HEK293 (cell line): ENCODE results near the gene INTS15.

Experiments
- CTCF ChIA-PET: fragments of 350-600 bp; formaldehyde crosslinking; extraction: SDS; loops from one replicate; lab custom pipeline; 2021; ENCODE audit warnings: antibody characterized with exemption; lab: Yijun Ruan, JAX
- POLR2A ChIA-PET: fragments of 300-600 bp; formaldehyde crosslinking; extraction: SDS; loops from one replicate; lab custom pipeline; 2020; ENCODE audit warnings: antibody characterized with exemption, inconsistent platforms; lab: Yijun Ruan, JAX
- H3K27ac ChIP-seq: fragments of 200-500 bp; sonication (Bioruptor generic); 2 replicates; pipeline ENCODE4 v1.5.1; 2014; ENCODE audit warnings: low read depth, low read length, control low read depth, inconsistent platforms; ENCODE audit errors: extremely low read depth
- H3K36me3 ChIP-seq, 2 experiments: fragments of 200-500 bp in 1 of 2; sonication (Bioruptor generic) in 1 of 2; 1 replicate in 1 of 2; 2 replicates in 1 of 2; pipeline ENCODE4 v1.5.1; 2014 to 2017; ENCODE audit warnings: inconsistent platforms in 2 of 2, low read length in 2 of 2; ENCODE audit not compliant: control insufficient read depth in 2 of 2, insufficient read depth in 1 of 2
- H3K4me1 ChIP-seq: fragments of 200-500 bp; sonication (Bioruptor generic); 2 replicates; pipeline ENCODE4 v1.5.1; 2014; ENCODE audit warnings: mild to moderate bottlenecking, low read length, inconsistent platforms; ENCODE audit not compliant: control insufficient read depth, insufficient read depth
- H3K4me3 ChIP-seq: 2 replicates; pipeline ENCODE4 v1.5.1; 2011; ENCODE audit warnings: low read depth, mild to moderate bottlenecking, control low read depth, low read length, moderate library complexity
- H3K9me3 ChIP-seq: fragments of 200-500 bp; sonication (Bioruptor generic); 2 replicates; pipeline ENCODE4 v1.5.1; 2014; ENCODE audit warnings: low read depth, low read length, inconsistent platforms; ENCODE audit not compliant: control insufficient read depth, insufficient read depth
- BCL11B ChIP-seq: fragments of 450-650 bp; formaldehyde crosslinking; IDR thresholded peaks from 2 replicates; pipeline ENCODE4 v1.5.1; 2016; ENCODE audit warnings: low read depth, missing biosample characterization, missing genetic modification characterization
- GLI4 ChIP-seq: fragments of 450-650 bp; formaldehyde crosslinking; IDR thresholded peaks from 2 replicates; pipeline ENCODE4 v1.5.1; 2016; ENCODE audit warnings: missing biosample characterization, missing genetic modification characterization
- GLIS1 ChIP-seq: fragments of 450-650 bp; formaldehyde crosslinking; IDR thresholded peaks from 2 replicates; pipeline ENCODE4 v1.5.1; 2016; ENCODE audit warnings: missing biosample characterization, missing genetic modification characterization
- HOXA7 ChIP-seq: sonication (generic); formaldehyde crosslinking; IDR thresholded peaks from 2 replicates; pipeline ENCODE4 v1.8.1; 2022; ENCODE audit warnings: missing genetic modification reagents, borderline replicate concordance
- KLF10 ChIP-seq: fragments of 450-650 bp; IDR thresholded peaks from 2 replicates; pipeline ENCODE4 v1.5.1; 2018; ENCODE audit warnings: missing biosample characterization, mild to moderate bottlenecking, missing genetic modification characterization
- KLF9 ChIP-seq: fragments of 450-650 bp; formaldehyde crosslinking; IDR thresholded peaks from 2 replicates; pipeline ENCODE4 v1.5.1; 2016; ENCODE audit warnings: missing biosample characterization, missing genetic modification characterization, low read depth
- SALL2 ChIP-seq: fragments of 450-650 bp; formaldehyde crosslinking; IDR thresholded peaks from 2 replicates; pipeline ENCODE4 v1.5.0; 2017; ENCODE audit warnings: missing biosample characterization, mild to moderate bottlenecking, missing genetic modification characterization, borderline replicate concordance
- YY2 ChIP-seq: fragments of 450-650 bp; formaldehyde crosslinking; IDR thresholded peaks from 2 replicates; pipeline ENCODE4 v1.5.1; 2016; ENCODE audit warnings: missing biosample characterization, missing genetic modification characterization
- ZBTB20 ChIP-seq: fragments of 450-650 bp; formaldehyde crosslinking; IDR thresholded peaks from 2 replicates; pipeline ENCODE4 v1.5.1; 2016; ENCODE audit warnings: missing biosample characterization, missing genetic modification characterization
- ZBTB21 ChIP-seq: fragments of 450-650 bp; formaldehyde crosslinking; IDR thresholded peaks from 2 replicates; pipeline ENCODE4 v1.5.1; 2017; ENCODE audit warnings: missing biosample characterization, missing genetic modification characterization
- ZFP41 ChIP-seq: fragments of 450-650 bp; formaldehyde crosslinking; IDR thresholded peaks from 2 replicates; pipeline ENCODE4 v1.5.1; 2016; ENCODE audit warnings: missing biosample characterization, missing genetic modification characterization, borderline replicate concordance
- ZFP69B ChIP-seq: fragments of 450-650 bp; formaldehyde crosslinking; IDR thresholded peaks from 2 replicates; pipeline ENCODE4 v1.5.1; 2016; ENCODE audit warnings: missing biosample characterization, missing genetic modification characterization
- ZNF138 ChIP-seq: fragments of 450-650 bp; formaldehyde crosslinking; IDR thresholded peaks from 2 replicates; pipeline ENCODE4 v1.5.1; 2016; ENCODE audit warnings: missing biosample characterization, missing genetic modification characterization, borderline replicate concordance
- ZNF140 ChIP-seq: fragments of 450-650 bp; formaldehyde crosslinking; IDR thresholded peaks from 2 replicates; pipeline ENCODE4 v1.5.1; 2016; ENCODE audit warnings: missing biosample characterization, missing genetic modification characterization
- ZNF155 ChIP-seq: fragments of 450-650 bp; formaldehyde crosslinking; IDR thresholded peaks from 2 replicates; pipeline ENCODE4 v1.5.1; 2016; ENCODE audit warnings: missing biosample characterization, missing genetic modification characterization
- ZNF16 ChIP-seq: fragments of 450-650 bp; formaldehyde crosslinking; IDR thresholded peaks from 2 replicates; pipeline ENCODE4 v1.5.1; 2016; ENCODE audit warnings: low read depth, missing biosample characterization, missing genetic modification characterization
- ZNF184 ChIP-seq: fragments of 450-650 bp; IDR thresholded peaks from 2 replicates; pipeline ENCODE4 v1.5.1; 2018; ENCODE audit warnings: missing biosample characterization, mild to moderate bottlenecking, missing genetic modification characterization
- ZNF223 ChIP-seq: fragments of 450-650 bp; formaldehyde crosslinking; IDR thresholded peaks from 2 replicates; pipeline ENCODE4 v1.5.1; 2016; ENCODE audit warnings: missing biosample characterization, missing genetic modification characterization
- ZNF248 ChIP-seq: fragments of 450-650 bp; formaldehyde crosslinking; IDR thresholded peaks from 2 replicates; pipeline ENCODE4 v1.5.1; 2017; ENCODE audit warnings: missing biosample characterization, missing genetic modification characterization
- ZNF311 ChIP-seq: fragments of 450-650 bp; formaldehyde crosslinking; IDR thresholded peaks from 2 replicates; pipeline ENCODE4 v1.5.1; 2017; ENCODE audit warnings: missing biosample characterization, missing genetic modification characterization, borderline replicate concordance
- ZNF324 ChIP-seq: fragments of 450-650 bp; formaldehyde crosslinking; IDR thresholded peaks from 2 replicates; pipeline ENCODE4 v1.5.1; 2016; ENCODE audit warnings: missing biosample characterization, missing genetic modification characterization
- ZNF335 ChIP-seq: fragments of 450-650 bp; formaldehyde crosslinking; conservative IDR thresholded peaks from 2 replicates; pipeline ENCODE4 v1.5.1; 2016; ENCODE audit warnings: missing biosample characterization, missing genetic modification characterization
- ZNF350 ChIP-seq: fragments of 450-650 bp; formaldehyde crosslinking; IDR thresholded peaks from 2 replicates; pipeline ENCODE4 v1.5.0; 2017; ENCODE audit warnings: missing biosample characterization, mild to moderate bottlenecking, missing genetic modification characterization
- ZNF391 ChIP-seq: fragments of 450-650 bp; formaldehyde crosslinking; IDR thresholded peaks from 2 replicates; pipeline ENCODE4 v1.5.1; 2016; ENCODE audit warnings: low read depth, missing biosample characterization, missing genetic modification characterization, borderline replicate concordance
- ZNF433 ChIP-seq: fragments of 450-650 bp; formaldehyde crosslinking; IDR thresholded peaks from 2 replicates; pipeline ENCODE4 v1.5.1; 2016; ENCODE audit warnings: missing biosample characterization, missing genetic modification characterization, low read depth
- ZNF514 ChIP-seq: fragments of 450-650 bp; formaldehyde crosslinking; IDR thresholded peaks from 2 replicates; pipeline ENCODE4 v1.5.1; 2016; ENCODE audit warnings: missing biosample characterization, missing genetic modification characterization
- ZNF521 ChIP-seq: fragments of 450-650 bp; formaldehyde crosslinking; IDR thresholded peaks from 2 replicates; pipeline ENCODE4 v1.5.1; 2017; ENCODE audit warnings: missing biosample characterization, mild to moderate bottlenecking, missing genetic modification characterization
- ZNF530 ChIP-seq: fragments of 450-650 bp; formaldehyde crosslinking; IDR thresholded peaks from 2 replicates; pipeline ENCODE4 v1.5.1; 2016; ENCODE audit warnings: low read depth, missing biosample characterization, missing genetic modification characterization
- ZNF585B ChIP-seq: fragments of 450-650 bp; formaldehyde crosslinking; IDR thresholded peaks from 2 replicates; pipeline ENCODE4 v1.5.1; 2016; ENCODE audit warnings: missing biosample characterization, missing genetic modification characterization
- ZNF600 ChIP-seq: fragments of 450-650 bp; formaldehyde crosslinking; IDR thresholded peaks from 2 replicates; pipeline ENCODE4 v1.5.1; 2016; ENCODE audit warnings: missing biosample characterization, missing genetic modification characterization
- ZNF623 ChIP-seq: fragments of 450-650 bp; formaldehyde crosslinking; IDR thresholded peaks from 2 replicates; pipeline ENCODE4 v1.5.1; 2016; ENCODE audit warnings: missing biosample characterization, missing genetic modification characterization
- ZNF624 ChIP-seq: fragments of 450-650 bp; formaldehyde crosslinking; IDR thresholded peaks from 2 replicates; pipeline ENCODE4 v1.5.1; 2017; ENCODE audit warnings: missing biosample characterization, missing genetic modification characterization
- ZNF747 ChIP-seq: fragments of 450-650 bp; formaldehyde crosslinking; IDR thresholded peaks from 2 replicates; pipeline ENCODE4 v1.5.1; 2016; ENCODE audit warnings: missing biosample characterization, missing genetic modification characterization
- ZXDB ChIP-seq: fragments of 450-650 bp; formaldehyde crosslinking; IDR thresholded peaks from 2 replicates; pipeline ENCODE4 v1.5.1; 2016; ENCODE audit warnings: missing biosample characterization, missing genetic modification characterization
- TF ChIP-seq, protein P1 (sequence below): IDR thresholded peaks from 2 replicates; pipeline ENCODE4 v1.6.1; 2011; ENCODE audit warnings: mild to moderate bottlenecking, low read depth, low read length, borderline replicate concordance
- TF ChIP-seq, protein P2 (sequence below): fragments of 450-650 bp; formaldehyde crosslinking; IDR thresholded peaks from 2 replicates; pipeline ENCODE4 v1.5.1; 2017; ENCODE audit warnings: missing biosample characterization, missing genetic modification characterization

Gene INTS15

DNA sequence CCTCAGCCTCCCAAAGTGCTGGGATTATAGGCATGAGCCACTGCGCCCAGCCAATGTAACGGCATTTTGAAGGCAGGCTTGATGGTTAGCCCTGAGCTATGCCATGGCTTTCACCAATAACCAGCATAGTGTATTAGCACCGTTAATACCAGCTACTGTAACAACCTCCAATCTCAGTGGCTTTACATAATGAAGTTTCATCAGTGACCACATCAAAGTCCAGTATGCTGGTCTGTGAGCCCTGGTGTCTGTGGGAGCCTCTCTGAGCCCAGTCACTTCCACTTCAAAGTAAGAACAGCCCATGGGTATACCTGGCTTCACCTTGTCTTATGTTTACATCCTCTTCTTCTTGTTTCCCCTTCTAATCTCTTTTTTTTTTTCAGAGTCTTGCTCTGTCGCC lies 24.2 kb upstream of the INTS15 start:
- no peak overlapping the region for H3K27ac ChIP-seq
- H3K9me3 ChIP-seq: no peaks in the 10 kb centered on the region
- H3K36me3 ChIP-seq: no peaks in the 10 kb centered on the region
- ChIA-PET POLR2A (no interaction called here), CTCF (interaction anchor here (1.1 kb wide), 1 partner anchor 8 kb away, joined by 4 read pairs; no protein-coding TSS in a partner anchor)
- H3K4me1 ChIP-seq: no peaks in the 10 kb centered on the region
- TF ChIP-seq ZNF140 (tag by site-specific recombination): no peak
- no peak for TF ChIP-seq ZNF16 (tag by site-specific recombination)
- no peak for TF ChIP-seq ZNF624 (tag by site-specific recombination)
- no peak for TF ChIP-seq KLF10 (tag by site-specific recombination)
- no peak for TF ChIP-seq ZNF311 (tag by site-specific recombination)
- no peak for TF ChIP-seq ZNF350 (tag by site-specific recombination)
- no peak for TF ChIP-seq ZBTB21 (tag by site-specific recombination)
- no peak for TF ChIP-seq SALL2 (tag by site-specific recombination)
- TF ChIP-seq ZFP41 (tag by site-specific recombination): no peak
- no peak for TF ChIP-seq GLI4
- no peak for TF ChIP-seq YY2
- TF ChIP-seq, protein P1, sequence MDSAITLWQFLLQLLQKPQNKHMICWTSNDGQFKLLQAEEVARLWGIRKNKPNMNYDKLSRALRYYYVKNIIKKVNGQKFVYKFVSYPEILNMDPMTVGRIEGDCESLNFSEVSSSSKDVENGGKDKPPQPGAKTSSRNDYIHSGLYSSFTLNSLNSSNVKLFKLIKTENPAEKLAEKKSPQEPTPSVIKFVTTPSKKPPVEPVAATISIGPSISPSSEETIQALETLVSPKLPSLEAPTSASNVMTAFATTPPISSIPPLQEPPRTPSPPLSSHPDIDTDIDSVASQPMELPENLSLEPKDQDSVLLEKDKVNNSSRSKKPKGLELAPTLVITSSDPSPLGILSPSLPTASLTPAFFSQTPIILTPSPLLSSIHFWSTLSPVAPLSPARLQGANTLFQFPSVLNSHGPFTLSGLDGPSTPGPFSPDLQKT: no peak
- TF ChIP-seq ZNF335 (tag by site-specific recombination): no peak
- no peak for TF ChIP-seq ZNF747 (tag by site-specific recombination)
- no peak for TF ChIP-seq ZNF223 (tag by site-specific recombination)
- TF ChIP-seq ZNF600 (tag by site-specific recombination): no peak
- TF ChIP-seq ZNF530: no peak
- H3K4me3 ChIP-seq: no peak overlapping the region

DNA sequence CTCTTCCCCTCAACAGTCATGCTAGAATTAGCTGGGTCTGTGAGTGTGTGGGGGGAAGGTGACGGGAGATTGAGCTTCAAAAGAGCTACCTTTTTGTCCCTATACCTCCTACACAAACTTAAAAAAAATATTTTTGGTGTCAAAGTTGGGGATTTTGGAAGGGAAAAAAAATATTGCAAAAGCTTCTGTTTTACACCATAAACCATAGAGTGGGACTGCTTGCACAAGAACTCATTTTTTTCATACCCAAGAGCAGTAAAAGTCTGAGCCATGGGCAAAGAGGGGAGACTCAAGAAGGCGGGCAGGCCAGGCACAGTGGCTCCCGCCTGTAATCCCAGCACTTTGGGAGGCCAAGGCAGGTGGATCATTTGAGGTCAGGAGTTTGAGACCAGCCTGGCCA lies 21.9 kb upstream of the INTS15 start:
- POLR2A ChIA-PET: interaction anchor here (0.5 kb wide), 1 partner anchor 10 kb away, joined by 4 read pairs; no protein-coding TSS in a partner anchor
- H3K36me3 ChIP-seq: no peaks in the 10 kb centered on the region

DNA sequence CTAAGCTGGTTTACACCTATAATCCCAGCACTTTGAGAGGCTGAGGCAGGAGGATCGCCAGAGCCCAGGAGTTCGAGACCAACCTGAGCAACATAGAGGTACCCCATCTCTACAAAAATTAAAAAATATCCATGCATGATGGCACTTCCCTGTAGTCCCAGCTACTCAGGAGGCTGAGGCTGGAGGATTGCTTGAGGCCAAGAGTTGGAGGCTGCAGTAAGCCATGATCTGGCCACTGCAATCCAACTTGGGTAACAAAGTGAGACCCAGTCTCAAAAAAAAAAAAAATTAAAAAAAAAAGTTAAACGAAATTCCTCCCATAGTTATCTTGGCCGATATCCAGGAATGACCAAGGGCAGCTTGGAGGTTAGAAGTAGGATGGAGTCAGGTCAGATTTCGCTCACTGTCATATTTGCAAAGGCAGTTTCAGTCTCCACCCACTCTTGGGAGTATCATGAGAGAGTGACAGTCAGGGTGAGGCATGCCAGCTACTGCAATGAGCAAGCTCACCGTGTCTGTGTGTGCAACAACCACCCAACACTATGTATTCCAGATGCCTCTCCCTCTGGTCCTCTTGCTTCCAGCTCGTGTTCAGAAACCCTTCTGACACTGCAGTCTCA lies 18.6 kb upstream of the INTS15 start:
- CTCF ChIA-PET: interaction anchor here (0.6 to 0.7 kb wide), 2 partner anchors 184 to 285 kb away, joined by 3 read pairs; no protein-coding TSS in a partner anchor
- no peaks in the 10 kb centered on the region for H3K9me3 ChIP-seq
- POLR2A ChIA-PET: interaction anchor here (0.7 kb wide), 1 partner anchor 60 kb away, joined by 3 read pairs; no protein-coding TSS in a partner anchor
- H3K36me3 ChIP-seq: no peaks in the 10 kb centered on the region
- no peak overlapping the region for H3K27ac ChIP-seq
- no peak overlapping the region for H3K4me3 ChIP-seq
- no peaks in the 10 kb centered on the region; the same call in 1 of the 2 replicates for H3K4me1 ChIP-seq
- TF ChIP-seq ZNF184: no peak
- TF ChIP-seq, protein P2, sequence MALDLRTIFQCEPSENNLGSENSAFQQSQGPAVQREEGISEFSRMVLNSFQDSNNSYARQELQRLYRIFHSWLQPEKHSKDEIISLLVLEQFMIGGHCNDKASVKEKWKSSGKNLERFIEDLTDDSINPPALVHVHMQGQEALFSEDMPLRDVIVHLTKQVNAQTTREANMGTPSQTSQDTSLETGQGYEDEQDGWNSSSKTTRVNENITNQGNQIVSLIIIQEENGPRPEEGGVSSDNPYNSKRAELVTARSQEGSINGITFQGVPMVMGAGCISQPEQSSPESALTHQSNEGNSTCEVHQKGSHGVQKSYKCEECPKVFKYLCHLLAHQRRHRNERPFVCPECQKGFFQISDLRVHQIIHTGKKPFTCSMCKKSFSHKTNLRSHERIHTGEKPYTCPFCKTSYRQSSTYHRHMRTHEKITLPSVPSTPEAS (tag by site-specific recombination): no peak
- no peak for TF ChIP-seq ZNF623 (tag by site-specific recombination)
- TF ChIP-seq ZBTB20 (tag by site-specific recombination): no peak
- no peak for TF ChIP-seq ZNF324
- TF ChIP-seq, protein P1: no peak
- TF ChIP-seq KLF9: no peak
- TF ChIP-seq HOXA7 (CRISPR knock-in tag): no peak
- no peak for TF ChIP-seq ZFP69B (tag by site-specific recombination)
- no peak for TF ChIP-seq ZNF433 (tag by site-specific recombination)
- no peak for TF ChIP-seq ZNF747 (tag by site-specific recombination)

More for the DNA sequence above, 21.9 kb upstream of the INTS15 start:
- Histone ChIP-seq H3K4me1 (no peaks in the 10 kb centered on the region), H3K4me3 (no peak overlapping the region), H3K9me3 (no peaks in the 10 kb centered on the region), H3K27ac (no peak overlapping the region)
- CTCF ChIA-PET: interaction anchor here (1.6 kb wide), 1 partner anchor 9 kb away, joined by 4 read pairs; no protein-coding TSS in a partner anchor
- TF ChIP-seq ZNF248 (tag by site-specific recombination): no peak
- TF ChIP-seq ZNF521 (tag by site-specific recombination): no peak
- TF ChIP-seq ZNF138 (tag by site-specific recombination): no peak
- no peak for TF ChIP-seq GLIS1 (tag by site-specific recombination)
- no peak for TF ChIP-seq ZNF585B (tag by site-specific recombination)
- no peak for TF ChIP-seq ZNF514
- TF ChIP-seq BCL11B (tag by site-specific recombination): no peak
- no peak for TF ChIP-seq ZNF391
- TF ChIP-seq ZNF155: no peak
- no peak for TF ChIP-seq ZXDB (tag by site-specific recombination)
